NCI-H2081 (cell line): Measurements from ENCODE around the gene UBE2B.
"Not testable (repeated sequence)": the region's sequence is repeated elsewhere in the genome, so short reads cannot be mapped to it uniquely, and the experiment has no call there.

Source experiments
- DNase-seq, 2 experiments: peaks; one replicate each; lab custom pipeline; 2025; lab: John Stamatoyannopoulos, UW

The UBE2B gene

GRCh38 chr5:134398609-134399155 is 27.3 kb downstream of the UBE2B start:
- DNase-seq = no peak

GRCh38 chr5:134403951-134404350 is 32.6 kb downstream of the UBE2B start:
- DNase-seq = no peak

- DNase-seq = no peak
Measured at GRCh38 chr5:134406390-134406789, 35.0 kb downstream of the UBE2B start.

- no peak for DNase-seq
Measured at GRCh38 chr5:134409321-134409720, 38.0 kb downstream of the UBE2B start.

- no peak for DNase-seq
Measured at GRCh38 chr5:134410822-134411221, 39.5 kb downstream of the UBE2B start.

- no peak for DNase-seq
Measured at GRCh38 chr5:134411228-134411545, 39.8 kb downstream of the UBE2B start.

GRCh38 chr5:134411546-134412266 is 40.3 kb downstream of the UBE2B start, which contains the start of gene CDKN2AIPNL:
Gene CDKN2AIPNL (minus strand): TSS chr5:134411881. CDS start chr5:134411854, 27 bp downstream.
- peak; percentile 72 to 83 for DNase-seq

GRCh38 chr5:134413046-134413445 is 41.7 kb downstream of the UBE2B start:
- DNase-seq = no peak

- no peak for DNase-seq
Measured at GRCh38 chr5:134417707-134418106, 46.3 kb downstream of the UBE2B start.

- DNase-seq = no peak
Measured at GRCh38 chr5:134418958-134419357, 47.6 kb downstream of the UBE2B start.

GRCh38 chr5:134420343-134420742 is 49.0 kb downstream of the UBE2B start:
- no peak for DNase-seq

GRCh38 chr5:134421038-134421437 is 49.7 kb downstream of the UBE2B start:
- not testable (repeated sequence) for DNase-seq

- no peak for DNase-seq
Measured at GRCh38 chr5:134422791-134423365, 51.5 kb downstream of the UBE2B start.

GRCh38 chr5:134423376-134423775 is 52.0 kb downstream of the UBE2B start:
- DNase-seq = no peak

- no peak for DNase-seq
Measured at GRCh38 chr5:134426361-134426760, 55.0 kb downstream of the UBE2B start.

- DNase-seq = no peak
Measured at GRCh38 chr5:134427540-134428041, 56.2 kb downstream of the UBE2B start.

- no peak for DNase-seq
Measured at GRCh38 chr5:134430001-134430569, 58.7 kb downstream of the UBE2B start.

- no peak for DNase-seq
Measured at GRCh38 chr5:134432174-134432573, 60.8 kb downstream of the UBE2B start.

GRCh38 chr5:134432677-134433359 is 61.4 kb downstream of the UBE2B start:
- no peak for DNase-seq

GRCh38 chr5:134435560-134435959 is 64.2 kb downstream of the UBE2B start:
- no peak for DNase-seq

GRCh38 chr5:134436523-134437339 is 65.4 kb downstream of the UBE2B start:
- DNase-seq = peak; percentile 16 to 63
